Tibial artery (tissue), 4 donors: ENCODE data around the gene WNT9B.
A peak's percentile ranks its signal among the peaks of the same experiment; 100 is the strongest.
"Not testable (repeated sequence)": the region's sequence is repeated elsewhere in the genome, so short reads cannot be mapped to it uniquely, and the experiment has no call there.

Experiments
- DNase-seq, 2 donors: peaks; one replicate each; pipeline ENCODE4 v3.0.0-alpha.2; 2019
- H3K27ac ChIP-seq, 2 donors: fragments of 200-600 bp; sonication (generic) in 1 of 2; 1 replicate in 1 of 2; 2 replicates in 1 of 2; pipeline ENCODE4 v1.5.1; 2018 to 2019; ENCODE audit warnings: mild to moderate bottlenecking in 1 of 2
- H3K27me3 ChIP-seq, 2 donors: fragments of 200-600 bp; sonication (generic) in 1 of 2; one replicate each; pipeline versions ENCODE4 v1.5.1 to v1.6.0; 2016 to 2019
- H3K36me3 ChIP-seq, 3 donors: fragments of 200-600 bp; sonication (generic) in 2 of 3; one replicate each; pipeline ENCODE4 v1.5.1; 2016 to 2019; ENCODE audit warnings: mild to moderate bottlenecking in 2 of 3
- H3K4me1 ChIP-seq, 4 donors: fragments of 200-600 bp; sonication (generic) in 2 of 4; 1 replicate in 3 of 4; 2 replicates in 1 of 4; pipeline ENCODE4 v1.5.1; 2016 to 2019
- H3K4me3 ChIP-seq, 2 donors: fragments of 200-600 bp; sonication (generic) in 1 of 2; 1 replicate in 1 of 2; 2 replicates in 1 of 2; pipeline ENCODE4 v1.5.1; 2018 to 2019; ENCODE audit warnings: mild to moderate bottlenecking in 2 of 2
- H3K9me3 ChIP-seq, 3 donors: fragments of 200-600 bp; sonication (generic) in 1 of 3; one replicate each; pipeline ENCODE4 v1.5.1; 2016 to 2019
- CTCF ChIP-seq, 2 experiments: fragments of 200-600 bp in 1 of 2; fragments of 450-650 bp in 1 of 2; IDR thresholded peaks; one replicate each; pipeline ENCODE4 v1.5.1; 2017 to 2019; ENCODE audit warnings: antibody characterized with exemption in 2 of 2, mild to moderate bottlenecking in 1 of 2, moderate library complexity in 1 of 2
- intact Hi-C: fragments of 100-400 bp; cut with DNase I; formaldehyde crosslinking; loops from one replicate; pipeline ENCODE4 v1.15.0; 2023; ENCODE audit warnings: low total_unique reads

Gene WNT9B

GRCh38 chr17:46911311-46911710 lies 59.9 kb downstream of the WNT9B start:
- H3K4me3 ChIP-seq: no peak overlapping the region
- no peak overlapping the region for H3K27ac ChIP-seq
- H3K36me3 ChIP-seq: no peaks in the 10 kb centered on the region
- DNase-seq: no peak
- H3K27me3 ChIP-seq: peaks cover 0 to 33% of the 10 kb centered on the region in 2 donors
- no peak for TF ChIP-seq CTCF (IDR thresholded peaks at IDR 0.05)
- no peaks in the 10 kb centered on the region for H3K4me1 ChIP-seq
- intact Hi-C loops: no loop called here
- no peaks in the 10 kb centered on the region for H3K9me3 ChIP-seq

- H3K9me3 ChIP-seq: no peaks in the 10 kb centered on the region
- H3K27ac ChIP-seq: no peak overlapping the region
- H3K4me3 ChIP-seq: no peak overlapping the region
- H3K36me3 ChIP-seq: no peaks in the 10 kb centered on the region
- no peaks in the 10 kb centered on the region for H3K4me1 ChIP-seq
- intact Hi-C loops: no loop called here
- no peak for TF ChIP-seq CTCF (IDR thresholded peaks at IDR 0.05)
- no peak for DNase-seq
- H3K27me3 ChIP-seq: peaks cover 0 to 19% of the 10 kb centered on the region in 2 donors
Measured at GRCh38 chr17:46915596-46915995, 64.2 kb downstream of the WNT9B start.

- intact Hi-C loops: no loop called here
- TF ChIP-seq CTCF (IDR thresholded peaks at IDR 0.05): no peak
- H3K9me3 ChIP-seq: no peaks in the 10 kb centered on the region
Measured at GRCh38 chr17:46916211-46916610, 64.8 kb downstream of the WNT9B start.

GRCh38 chr17:46916623-46917022 lies 65.2 kb downstream of the WNT9B start:
- no peak for TF ChIP-seq CTCF (IDR thresholded peaks at IDR 0.05)
- no peak overlapping the region for H3K4me3 ChIP-seq
- H3K9me3 ChIP-seq: no peaks in the 10 kb centered on the region
- DNase-seq: no peak
- peaks cover 0 to 14% of the 10 kb centered on the region in 2 donors for H3K27me3 ChIP-seq
- H3K4me1 ChIP-seq: no peaks in the 10 kb centered on the region
- no peaks in the 10 kb centered on the region for H3K36me3 ChIP-seq
- H3K27ac ChIP-seq: no peak overlapping the region
- intact Hi-C loops: no loop called here

More at GRCh38 chr17:46916211-46916610, 64.8 kb downstream of the WNT9B start:
- H3K36me3 ChIP-seq: no peaks in the 10 kb centered on the region
- DNase-seq: no peak
- H3K27me3 ChIP-seq: peaks cover 0 to 16% of the 10 kb centered on the region in 2 donors
- H3K4me1 ChIP-seq: no peaks in the 10 kb centered on the region
- H3K4me3 ChIP-seq: no peak overlapping the region
- H3K27ac ChIP-seq: no peak overlapping the region

GRCh38 chr17:46917041-46917440 lies 65.7 kb downstream of the WNT9B start:
- TF ChIP-seq CTCF (IDR thresholded peaks at IDR 0.05): no peak
- no peak overlapping the region for H3K27ac ChIP-seq
- peaks cover 0 to 10% of the 10 kb centered on the region in 2 donors for H3K27me3 ChIP-seq
- no peaks in the 10 kb centered on the region for H3K4me1 ChIP-seq
- H3K4me3 ChIP-seq: no peak overlapping the region
- no peak for DNase-seq
- no peaks in the 10 kb centered on the region for H3K36me3 ChIP-seq
- H3K9me3 ChIP-seq: no peaks in the 10 kb centered on the region
- intact Hi-C loops: no loop called here

- TF ChIP-seq CTCF (IDR thresholded peaks at IDR 0.05): no peak
- no peak for DNase-seq
- Histone ChIP-seq H3K27me3 (peaks cover 0 to 5% of the 10 kb centered on the region in 2 donors), H3K9me3 (no peaks in the 10 kb centered on the region), H3K4me3 (no peak overlapping the region), H3K27ac (no peak overlapping the region), H3K4me1 (no peaks in the 10 kb centered on the region), H3K36me3 (no peaks in the 10 kb centered on the region)
- intact Hi-C loops: no loop called here
Measured at GRCh38 chr17:46917516-46917915, 66.1 kb downstream of the WNT9B start.

- intact Hi-C loops: not testable (repeated sequence)
Measured at GRCh38 chr17:46921962-46922361, 70.6 kb downstream of the WNT9B start.

More at GRCh38 chr17:46921962-46922361, 70.6 kb downstream of the WNT9B start:
- H3K27ac ChIP-seq, DNase-seq, H3K27me3 ChIP-seq, H3K36me3 ChIP-seq, H3K9me3 ChIP-seq: not testable (repeated sequence)
- peaks cover 0 to 34% (median 19%) of the 10 kb centered on the region in 4 donors for H3K4me1 ChIP-seq
- peak overlapping the region in 1 of 2 donors; percentile 85 for H3K4me3 ChIP-seq
